GM10248 (cell line): ENCODE measurements around the gene COL4A6.

Source experiments
- CTCF ChIA-PET: fragments of 300-600 bp; sonication (Branson Sonifier 250); formaldehyde crosslinking; extraction: SDS; loops from one replicate; lab custom pipeline; 2021; ENCODE audit warnings: antibody characterized with exemption; lab: Yijun Ruan, JAX
- POLR2A ChIA-PET: fragments of 350-650 bp; sonication (Branson Sonifier 250); formaldehyde crosslinking; extraction: SDS; loops from one replicate; lab custom pipeline; 2020; ENCODE audit warnings: antibody characterized with exemption; lab: Yijun Ruan, JAX
- DNase-seq: peaks from one replicate; pipeline ENCODE4 v3.0.0; 2012; ENCODE audit errors: extremely low spot score
- CTCF ChIP-seq: IDR thresholded peaks from 2 replicates; pipeline ENCODE4 v1.5.1; 2012; ENCODE audit warnings: mild to moderate bottlenecking, low read depth; ENCODE audit errors: extremely low read depth, missing control alignments, control extremely low read depth

The COL4A6 gene

GRCh38 chrX:108332281-108332680 lies 105.9 kb downstream of the COL4A6 start:
- no peak for TF ChIP-seq CTCF
- no peak for DNase-seq
- ChIA-PET CTCF (no interaction called here), POLR2A (no interaction called here)

- TF ChIP-seq CTCF: no peak
- POLR2A ChIA-PET: no interaction called here
- CTCF ChIA-PET: no interaction called here
- DNase-seq: no peak
Measured at GRCh38 chrX:108331126-108331909, 106.9 kb downstream of the COL4A6 start.

GRCh38 chrX:108323751-108324150 lies 114.5 kb downstream of the COL4A6 start:
- CTCF ChIA-PET: no interaction called here
- DNase-seq: no peak
- POLR2A ChIA-PET: no interaction called here
- no peak for TF ChIP-seq CTCF

- POLR2A ChIA-PET: no interaction called here
- no peak for DNase-seq
Measured at GRCh38 chrX:108322234-108322633, 116.0 kb downstream of the COL4A6 start.

GRCh38 chrX:108316456-108316855 lies 121.8 kb downstream of the COL4A6 start:
- POLR2A ChIA-PET: no interaction called here

More at GRCh38 chrX:108322234-108322633, 116.0 kb downstream of the COL4A6 start:
- CTCF ChIA-PET: no interaction called here
- TF ChIP-seq CTCF: no peak

GRCh38 chrX:108313669-108314068 lies 124.6 kb downstream of the COL4A6 start:
- no peak for TF ChIP-seq CTCF
- POLR2A ChIA-PET: no interaction called here
- no peak for DNase-seq
- CTCF ChIA-PET: no interaction called here

More at GRCh38 chrX:108316456-108316855, 121.8 kb downstream of the COL4A6 start:
- no peak for TF ChIP-seq CTCF
- no peak for DNase-seq
- CTCF ChIA-PET: no interaction called here

GRCh38 chrX:108312957-108313356 lies 125.3 kb downstream of the COL4A6 start:
- DNase-seq: no peak
- TF ChIP-seq CTCF: no peak
- ChIA-PET POLR2A (no interaction called here), CTCF (interaction anchor here (1.2 kb wide), 1 partner anchor 9 kb away, joined by 3 read pairs; no protein-coding TSS in a partner anchor)
